Measurements from ENCODE around the gene WDR31.

The WDR31 gene

GRCh38 chr9:113328045-113328782 lies 11.9 kb downstream of the WDR31 start:
- TF ChIP-seq CTCF (IDR thresholded peaks at IDR 0.05; ENCODE audit: low read depth, low read length): no peak
- no peak for DNase-seq (ENCODE audit: low read depth in 2 of 2)
- no peak overlapping the region for H3K4me3 ChIP-seq (replicated peaks in 1 of 2; ENCODE audit: low read depth in 2 of 2, low read length in 2 of 2)

GRCh38 chr9:113326230-113326629 lies 13.8 kb downstream of the WDR31 start:
- DNase-seq (ENCODE audit: low read depth in 2 of 2): no peak
- no peak overlapping the region for H3K4me3 ChIP-seq (replicated peaks in 1 of 2; ENCODE audit: low read depth in 2 of 2, low read length in 2 of 2)
- no peak for TF ChIP-seq CTCF (IDR thresholded peaks at IDR 0.05; ENCODE audit: low read depth, low read length)

- DNase-seq (ENCODE audit: low read depth in 2 of 2): no peak
- H3K4me3 ChIP-seq (replicated peaks in 1 of 2; ENCODE audit: low read depth in 2 of 2, low read length in 2 of 2): no peak overlapping the region
- TF ChIP-seq CTCF (IDR thresholded peaks at IDR 0.05; ENCODE audit: low read depth, low read length): no peak
Measured at GRCh38 chr9:113322671-113323070, 17.4 kb downstream of the WDR31 start.

- no peak for TF ChIP-seq CTCF (IDR thresholded peaks at IDR 0.05; ENCODE audit: low read depth, low read length)
- no peak overlapping the region for H3K4me3 ChIP-seq (replicated peaks in 1 of 2; ENCODE audit: low read depth in 2 of 2, low read length in 2 of 2)
- no peak for DNase-seq (ENCODE audit: low read depth in 2 of 2)
Measured at GRCh38 chr9:113320051-113320450, 20.0 kb downstream of the WDR31 start.

- no peak overlapping the region for H3K4me3 ChIP-seq (replicated peaks in 1 of 2; ENCODE audit: low read depth in 2 of 2, low read length in 2 of 2)
- DNase-seq (ENCODE audit: low read depth in 2 of 2): no peak
- no peak for TF ChIP-seq CTCF (IDR thresholded peaks at IDR 0.05; ENCODE audit: low read depth, low read length)
Measured at GRCh38 chr9:113319054-113319453, 21.0 kb downstream of the WDR31 start.

GRCh38 chr9:113317777-113318176 lies 22.3 kb downstream of the WDR31 start:
- peak; percentile 33 for TF ChIP-seq CTCF (IDR thresholded peaks at IDR 0.05; ENCODE audit: low read depth, low read length)
- DNase-seq (ENCODE audit: low read depth in 2 of 2): peak; percentile 46 to 54
- no peak overlapping the region for H3K4me3 ChIP-seq (replicated peaks in 1 of 2; ENCODE audit: low read depth in 2 of 2, low read length in 2 of 2)

GRCh38 chr9:113316030-113316429 lies 24.0 kb downstream of the WDR31 start:
- DNase-seq (ENCODE audit: low read depth in 2 of 2): no peak
- H3K4me3 ChIP-seq (replicated peaks in 1 of 2; ENCODE audit: low read depth in 2 of 2, low read length in 2 of 2): no peak overlapping the region
- no peak for TF ChIP-seq CTCF (IDR thresholded peaks at IDR 0.05; ENCODE audit: low read depth, low read length)
